HG02763 (cell line): Measurements from ENCODE around the gene STK32B.

Experiments used
- ATAC-seq: cut with Tn5 transposase; IDR thresholded peaks from one replicate; pipeline ENCODE4 v1.9.1; 2021; ENCODE audit warnings: mild to moderate bottlenecking, moderate library complexity; ENCODE audit not compliant: unreplicated experiment

Gene STK32B

GRCh38 chr4:5383191-5383980 lies 332.1 kb downstream of the STK32B start:
- no peak for ATAC-seq

- ATAC-seq, result no peak
These were observed 334.5 kb downstream of the STK32B start for GRCh38 chr4:5385741-5386311.

GRCh38 chr4:5386921-5387320 lies 335.6 kb downstream of the STK32B start:
- no peak for ATAC-seq

GRCh38 chr4:5387457-5387856 lies 336.2 kb downstream of the STK32B start:
- no peak for ATAC-seq

- ATAC-seq, result no peak
These were observed 338.6 kb downstream of the STK32B start for GRCh38 chr4:5389756-5390310.

- no peak for ATAC-seq
These were observed 340.2 kb downstream of the STK32B start for GRCh38 chr4:5391492-5391891.

GRCh38 chr4:5393911-5394513 lies 342.7 kb downstream of the STK32B start:
- no peak for ATAC-seq

- ATAC-seq, result no peak
These were observed 344.5 kb downstream of the STK32B start for GRCh38 chr4:5395781-5396180.

GRCh38 chr4:5398056-5398455 lies 346.8 kb downstream of the STK32B start:
- no peak for ATAC-seq

- no peak for ATAC-seq
These were observed 347.8 kb downstream of the STK32B start for GRCh38 chr4:5399124-5399523.

GRCh38 chr4:5399790-5400421 lies 348.6 kb downstream of the STK32B start:
- ATAC-seq, result no peak

- no peak for ATAC-seq
These were observed 352.6 kb downstream of the STK32B start for GRCh38 chr4:5403746-5404497.

- no peak for ATAC-seq
These were observed 358.0 kb downstream of the STK32B start for GRCh38 chr4:5409237-5409636.

- no peak for ATAC-seq
These were observed 358.8 kb downstream of the STK32B start for GRCh38 chr4:5409972-5410618.

- ATAC-seq, result no peak
These were observed 361.0 kb downstream of the STK32B start for GRCh38 chr4:5412296-5412695.

GRCh38 chr4:5412751-5413150 lies 361.5 kb downstream of the STK32B start:
- no peak for ATAC-seq

- ATAC-seq, result peak; percentile 66
These were observed 365.4 kb downstream of the STK32B start for GRCh38 chr4:5416637-5417036.

- ATAC-seq, result no peak
These were observed 369.0 kb downstream of the STK32B start for GRCh38 chr4:5420266-5420665.

- no peak for ATAC-seq
These were observed 370.1 kb downstream of the STK32B start for GRCh38 chr4:5421416-5421815.

GRCh38 chr4:5422195-5422594 lies 370.9 kb downstream of the STK32B start:
- no peak for ATAC-seq
